A549 (cell line): ENCODE data around the gene NADSYN1.

ENCODE experiments used
- HDAC2 ChIP-seq: fragments of 200-600 bp; sonication (generic); IDR thresholded peaks from 2 replicates; pipeline ENCODE4 v1.6.1; 2016
- HOXB13 ChIP-seq: fragments of 250-450 bp; sonication (Bioruptor Pico); IDR thresholded peaks from 2 replicates; pipeline ENCODE4 v1.5.0; 2020; ENCODE audit warnings: low read depth, mild to moderate bottlenecking, moderate library complexity
- KDM1A ChIP-seq: fragments of 200-600 bp; sonication (generic); IDR thresholded peaks from 2 replicates; pipeline ENCODE4 v1.6.1; 2016; ENCODE audit warnings: low read depth, mild to moderate bottlenecking
- MYC ChIP-seq: IDR thresholded peaks from 2 replicates; pipeline ENCODE4 v1.6.1; 2012; ENCODE audit warnings: mild to moderate bottlenecking, inconsistent platforms, low read length, improper control_type of control experiment, borderline replicate concordance
- POLR2A ChIP-seq: IDR thresholded peaks from 2 replicates; pipeline ENCODE4 v1.6.1; 2012; ENCODE audit warnings: mild to moderate bottlenecking, low read length
- RAD21 ChIP-seq, 2 experiments: fragments of >200 bp in 1 of 2; sonication (Bioruptor Twin) in 1 of 2; formaldehyde crosslinking in 1 of 2; IDR thresholded peaks in 1 of 2; conservative IDR thresholded peaks in 1 of 2; 2 replicates in 1 of 2; 3 replicates in 1 of 2; pipeline ENCODE4 v1.6.1; 2012 to 2018; ENCODE audit warnings: inconsistent platforms in 1 of 2
- RCOR1 ChIP-seq: fragments of 150-350 bp; IDR thresholded peaks from 2 replicates; pipeline ENCODE4 v1.6.1; 2014; ENCODE audit warnings: antibody characterized with exemption, low read length, low read depth
- ZSCAN20 ChIP-seq: fragments of 250-450 bp; sonication (Bioruptor Pico); IDR thresholded peaks from 2 replicates; pipeline ENCODE4 v1.8.0; 2022; ENCODE audit warnings: mild to moderate bottlenecking, moderate library complexity
- TF ChIP-seq, protein P1 (sequence below): fragments of >200 bp; sonication (Bioruptor Twin); formaldehyde crosslinking; IDR thresholded peaks from 3 replicates; pipeline ENCODE4 v1.5.1; 2016
- TF ChIP-seq, protein P2 (sequence below): IDR thresholded peaks from 2 replicates; pipeline ENCODE4 v1.6.1; 2012
- TF ChIP-seq, protein P3 (sequence below): fragments of 200-600 bp; sonication (generic); IDR thresholded peaks from 2 replicates; pipeline ENCODE4 v1.6.1; 2016; ENCODE audit warnings: antibody characterized with exemption, mild to moderate bottlenecking, moderate library complexity

DNA sequence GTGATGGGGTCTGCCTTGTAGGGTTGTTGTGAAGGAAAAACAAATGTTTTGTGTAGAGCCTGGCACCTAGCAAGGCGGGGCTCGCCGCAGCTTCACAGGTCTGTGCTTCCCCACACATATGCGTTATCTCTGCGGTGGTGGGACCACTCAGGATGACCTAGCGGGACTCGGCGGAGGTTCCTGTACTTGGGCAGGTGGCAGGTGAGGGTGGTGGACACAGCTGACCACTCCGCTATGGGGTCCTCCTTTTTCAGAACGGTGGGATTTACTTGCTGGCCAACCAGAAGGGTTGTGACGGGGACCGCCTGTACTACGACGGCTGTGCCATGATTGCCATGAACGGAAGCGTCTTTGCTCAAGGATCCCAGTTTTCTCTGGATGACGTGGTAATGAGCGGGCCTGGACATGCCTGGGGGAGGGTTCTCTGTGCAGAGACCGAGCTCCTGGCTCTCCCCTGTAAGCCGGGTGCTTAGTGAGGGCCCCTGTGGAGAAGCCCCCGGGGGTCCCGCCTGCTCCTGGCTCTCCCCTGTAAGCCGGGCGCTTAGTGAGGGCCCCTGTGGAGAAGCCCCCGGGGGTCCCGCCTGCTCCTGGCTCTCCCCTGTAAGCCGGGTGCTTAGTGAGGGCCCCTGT, 21.3 kb downstream of the NADSYN1 start:
- TF ChIP-seq RCOR1: no peak
- no peak for TF ChIP-seq POLR2A
- TF ChIP-seq, protein P1, sequence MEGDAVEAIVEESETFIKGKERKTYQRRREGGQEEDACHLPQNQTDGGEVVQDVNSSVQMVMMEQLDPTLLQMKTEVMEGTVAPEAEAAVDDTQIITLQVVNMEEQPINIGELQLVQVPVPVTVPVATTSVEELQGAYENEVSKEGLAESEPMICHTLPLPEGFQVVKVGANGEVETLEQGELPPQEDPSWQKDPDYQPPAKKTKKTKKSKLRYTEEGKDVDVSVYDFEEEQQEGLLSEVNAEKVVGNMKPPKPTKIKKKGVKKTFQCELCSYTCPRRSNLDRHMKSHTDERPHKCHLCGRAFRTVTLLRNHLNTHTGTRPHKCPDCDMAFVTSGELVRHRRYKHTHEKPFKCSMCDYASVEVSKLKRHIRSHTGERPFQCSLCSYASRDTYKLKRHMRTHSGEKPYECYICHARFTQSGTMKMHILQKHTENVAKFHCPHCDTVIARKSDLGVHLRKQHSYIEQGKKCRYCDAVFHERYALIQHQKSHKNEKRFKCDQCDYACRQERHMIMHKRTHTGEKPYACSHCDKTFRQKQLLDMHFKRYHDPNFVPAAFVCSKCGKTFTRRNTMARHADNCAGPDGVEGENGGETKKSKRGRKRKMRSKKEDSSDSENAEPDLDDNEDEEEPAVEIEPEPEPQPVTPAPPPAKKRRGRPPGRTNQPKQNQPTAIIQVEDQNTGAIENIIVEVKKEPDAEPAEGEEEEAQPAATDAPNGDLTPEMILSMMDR: no peak
- TF ChIP-seq HDAC2: no peak
- TF ChIP-seq, protein P2, sequence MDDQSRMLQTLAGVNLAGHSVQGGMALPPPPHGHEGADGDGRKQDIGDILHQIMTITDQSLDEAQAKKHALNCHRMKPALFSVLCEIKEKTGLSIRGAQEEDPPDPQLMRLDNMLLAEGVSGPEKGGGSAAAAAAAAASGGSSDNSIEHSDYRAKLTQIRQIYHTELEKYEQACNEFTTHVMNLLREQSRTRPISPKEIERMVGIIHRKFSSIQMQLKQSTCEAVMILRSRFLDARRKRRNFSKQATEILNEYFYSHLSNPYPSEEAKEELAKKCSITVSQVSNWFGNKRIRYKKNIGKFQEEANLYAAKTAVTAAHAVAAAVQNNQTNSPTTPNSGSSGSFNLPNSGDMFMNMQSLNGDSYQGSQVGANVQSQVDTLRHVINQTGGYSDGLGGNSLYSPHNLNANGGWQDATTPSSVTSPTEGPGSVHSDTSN: no peak
- TF ChIP-seq, protein P3, sequence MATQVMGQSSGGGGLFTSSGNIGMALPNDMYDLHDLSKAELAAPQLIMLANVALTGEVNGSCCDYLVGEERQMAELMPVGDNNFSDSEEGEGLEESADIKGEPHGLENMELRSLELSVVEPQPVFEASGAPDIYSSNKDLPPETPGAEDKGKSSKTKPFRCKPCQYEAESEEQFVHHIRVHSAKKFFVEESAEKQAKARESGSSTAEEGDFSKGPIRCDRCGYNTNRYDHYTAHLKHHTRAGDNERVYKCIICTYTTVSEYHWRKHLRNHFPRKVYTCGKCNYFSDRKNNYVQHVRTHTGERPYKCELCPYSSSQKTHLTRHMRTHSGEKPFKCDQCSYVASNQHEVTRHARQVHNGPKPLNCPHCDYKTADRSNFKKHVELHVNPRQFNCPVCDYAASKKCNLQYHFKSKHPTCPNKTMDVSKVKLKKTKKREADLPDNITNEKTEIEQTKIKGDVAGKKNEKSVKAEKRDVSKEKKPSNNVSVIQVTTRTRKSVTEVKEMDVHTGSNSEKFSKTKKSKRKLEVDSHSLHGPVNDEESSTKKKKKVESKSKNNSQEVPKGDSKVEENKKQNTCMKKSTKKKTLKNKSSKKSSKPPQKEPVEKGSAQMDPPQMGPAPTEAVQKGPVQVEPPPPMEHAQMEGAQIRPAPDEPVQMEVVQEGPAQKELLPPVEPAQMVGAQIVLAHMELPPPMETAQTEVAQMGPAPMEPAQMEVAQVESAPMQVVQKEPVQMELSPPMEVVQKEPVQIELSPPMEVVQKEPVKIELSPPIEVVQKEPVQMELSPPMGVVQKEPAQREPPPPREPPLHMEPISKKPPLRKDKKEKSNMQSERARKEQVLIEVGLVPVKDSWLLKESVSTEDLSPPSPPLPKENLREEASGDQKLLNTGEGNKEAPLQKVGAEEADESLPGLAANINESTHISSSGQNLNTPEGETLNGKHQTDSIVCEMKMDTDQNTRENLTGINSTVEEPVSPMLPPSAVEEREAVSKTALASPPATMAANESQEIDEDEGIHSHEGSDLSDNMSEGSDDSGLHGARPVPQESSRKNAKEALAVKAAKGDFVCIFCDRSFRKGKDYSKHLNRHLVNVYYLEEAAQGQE: no peak
- TF ChIP-seq KDM1A: no peak
- TF ChIP-seq HOXB13 (CRISPR knock-in tag): no peak
- TF ChIP-seq RAD21 (conservative IDR thresholded peaks at IDR 0.05 in 1 of 2, IDR thresholded peaks at IDR 0.05 in 1 of 2): no peak
- no peak for TF ChIP-seq ZSCAN20
- no peak for TF ChIP-seq MYC
